Medulla oblongata (tissue), 1 donor: ENCODE measurements around the gene UBE2E2.
"Not testable (repeated sequence)": the region's sequence is repeated elsewhere in the genome, so short reads cannot be mapped to it uniquely, and the experiment has no call there.

Source experiments
- DNase-seq: peaks from one replicate; pipeline ENCODE4 v3.0.0-alpha.2; 2015; ENCODE audit errors: extremely low spot score

UBE2E2 gene

DNA sequence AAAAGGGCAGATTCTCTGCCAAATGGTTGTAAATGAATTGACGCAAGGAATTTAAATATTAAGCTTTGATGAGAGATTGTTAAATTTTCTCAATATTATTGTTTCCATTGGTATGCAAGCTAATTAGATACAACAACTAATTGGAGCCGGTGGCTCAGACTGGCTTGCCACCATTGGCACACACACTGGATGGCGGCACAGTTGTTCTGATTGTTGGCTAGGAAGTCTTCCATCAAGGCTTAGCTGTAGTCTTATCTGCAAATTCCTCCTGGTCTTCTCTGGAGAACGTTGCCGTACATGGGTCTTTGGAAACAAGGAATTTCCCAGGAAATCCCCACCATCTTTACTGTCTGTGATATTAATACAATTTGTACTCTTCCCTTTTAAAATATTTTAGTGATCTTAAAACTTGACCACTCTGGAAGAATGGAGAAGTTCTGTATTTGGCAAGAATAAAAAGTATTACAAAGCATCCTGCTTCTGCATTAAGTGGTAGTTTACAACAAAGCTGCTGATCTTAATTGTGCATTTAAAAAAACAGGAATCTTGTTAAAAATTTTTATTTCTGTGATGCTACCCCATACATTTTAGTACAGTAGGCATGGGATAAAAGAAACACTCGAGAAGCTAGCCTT is 126.5 kb downstream of the UBE2E2 start:
- no peak for DNase-seq

DNA sequence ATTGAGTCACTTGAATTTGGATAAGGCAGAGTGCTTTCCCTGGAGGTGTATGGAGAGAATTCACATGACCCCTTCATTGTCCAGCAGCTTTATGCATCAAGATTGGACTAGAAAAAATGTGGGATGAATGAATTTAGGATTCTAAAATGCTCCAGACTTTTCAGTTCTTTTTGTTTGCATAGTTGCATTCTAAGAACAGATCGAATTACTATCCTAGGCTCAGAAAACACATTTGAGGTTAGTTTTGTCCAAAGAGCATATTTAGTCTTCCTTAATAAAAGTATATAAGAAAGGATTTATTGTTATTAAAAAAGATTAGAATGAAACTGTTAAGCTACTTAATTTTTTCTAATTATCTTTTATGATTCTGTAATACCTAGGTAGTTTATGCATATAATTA is 127.4 kb downstream of the UBE2E2 start:
- DNase-seq = no peak

DNA sequence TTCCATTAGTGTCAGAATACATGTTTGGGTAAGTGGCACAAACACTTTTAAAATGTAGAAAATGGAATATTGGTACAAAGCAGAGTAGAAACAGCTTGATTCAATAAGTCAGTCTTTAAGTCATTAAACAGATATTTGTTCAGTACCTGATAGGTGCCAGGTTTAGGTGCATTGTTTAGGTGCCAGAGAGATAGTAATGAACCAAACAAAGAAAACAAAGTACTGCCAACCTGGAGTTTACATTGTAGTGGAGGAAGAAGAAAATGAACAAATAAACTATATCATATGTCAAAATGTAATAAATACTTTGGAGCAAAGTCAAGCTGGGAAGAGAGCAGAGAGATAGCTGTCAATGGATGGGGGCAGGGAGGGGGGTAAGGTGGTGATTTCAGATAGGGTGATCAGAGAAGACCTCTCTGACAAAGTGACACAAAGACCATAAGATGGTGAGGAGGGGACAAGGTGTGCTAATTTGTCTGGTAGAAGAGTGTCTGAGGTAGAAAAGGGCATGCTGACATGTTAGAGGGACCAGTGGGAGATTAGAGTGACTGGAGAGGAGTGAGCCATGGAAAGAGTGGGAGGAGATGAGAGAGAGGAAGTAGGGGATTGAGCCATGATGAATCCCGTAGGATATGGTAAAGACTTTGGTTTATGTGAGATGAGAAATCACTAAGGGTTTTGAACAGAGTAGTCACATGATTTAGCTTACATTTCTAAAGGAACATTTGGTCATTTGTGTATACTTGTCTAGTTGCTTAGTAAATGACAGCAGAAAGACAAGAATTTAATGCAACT is 128.2 kb downstream of the UBE2E2 start:
- DNase-seq = no peak

GRCh38 chr3:23333633-23334032 is 130.5 kb downstream of the UBE2E2 start:
- DNase-seq = no peak

GRCh38 chr3:23336853-23337252 is 133.7 kb downstream of the UBE2E2 start:
- not testable (repeated sequence) for DNase-seq

GRCh38 chr3:23341147-23341838 is 138.2 kb downstream of the UBE2E2 start:
- DNase-seq = no peak

DNA sequence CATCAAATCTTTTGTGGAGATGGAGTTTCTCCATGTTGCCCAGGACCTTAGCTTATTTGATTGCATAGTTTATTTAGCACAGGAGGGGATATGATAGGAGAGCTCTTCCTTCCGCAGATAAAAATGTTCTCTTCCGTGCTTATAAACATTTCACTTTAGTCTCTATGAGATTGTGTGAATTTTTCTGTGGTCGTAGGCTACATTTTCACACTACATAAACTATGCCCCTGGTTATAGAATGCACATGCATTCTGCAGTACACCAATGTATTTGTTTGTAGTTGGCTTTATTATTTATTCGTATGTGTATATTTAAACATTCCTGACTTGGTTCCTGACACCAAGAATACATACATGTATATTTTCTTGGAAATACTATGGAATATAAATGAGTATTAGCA is 139.2 kb downstream of the UBE2E2 start:
- no peak for DNase-seq

DNA sequence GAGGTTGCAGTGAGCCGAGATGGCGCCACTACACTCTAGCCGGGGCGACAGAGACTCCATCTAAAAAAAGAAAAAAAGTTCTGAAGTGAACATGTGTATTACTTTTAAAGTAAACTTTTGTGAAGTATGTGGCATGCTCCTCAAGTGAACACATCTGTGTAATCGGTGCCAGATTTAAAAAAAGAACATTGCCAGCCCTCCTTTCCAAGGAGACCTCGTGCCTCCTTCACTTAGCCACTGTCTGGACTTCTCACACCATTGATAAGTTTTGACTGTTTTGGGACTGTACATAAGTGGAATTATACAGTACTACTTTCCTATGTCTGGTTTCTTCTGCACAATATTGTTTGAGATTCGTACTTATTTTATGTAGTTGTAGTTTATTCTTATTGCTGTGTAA is 140.4 kb downstream of the UBE2E2 start:
- DNase-seq = no peak

DNA sequence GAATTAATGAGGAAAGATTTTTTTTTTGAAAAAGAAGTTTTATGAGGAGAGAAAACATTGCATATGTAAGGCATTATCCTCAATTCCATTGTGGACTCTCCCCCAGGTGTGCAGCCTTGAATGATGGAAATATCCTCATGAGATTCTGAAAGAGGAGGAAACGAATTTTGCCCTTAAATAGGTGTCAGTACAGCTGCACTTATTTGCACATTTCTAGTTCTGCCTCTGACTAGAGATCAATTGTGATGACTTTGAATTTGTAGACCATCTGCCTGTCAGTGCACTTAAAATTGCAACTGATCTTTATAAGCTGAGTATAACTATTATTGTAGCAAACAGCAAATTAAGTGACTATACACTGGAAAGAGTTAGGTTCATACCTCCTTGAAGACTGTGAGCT is 141.8 kb downstream of the UBE2E2 start:
- DNase-seq = no peak

- not testable (repeated sequence) for DNase-seq
Observed at GRCh38 chr3:23349444-23349843, 146.3 kb downstream of the UBE2E2 start.

- DNase-seq = no peak
Observed at GRCh38 chr3:23356169-23356568, 153.0 kb downstream of the UBE2E2 start.

- no peak for DNase-seq
Observed at GRCh38 chr3:23356923-23357322, 153.8 kb downstream of the UBE2E2 start.

GRCh38 chr3:23359116-23359515 is 156.0 kb downstream of the UBE2E2 start:
- no peak for DNase-seq

DNA sequence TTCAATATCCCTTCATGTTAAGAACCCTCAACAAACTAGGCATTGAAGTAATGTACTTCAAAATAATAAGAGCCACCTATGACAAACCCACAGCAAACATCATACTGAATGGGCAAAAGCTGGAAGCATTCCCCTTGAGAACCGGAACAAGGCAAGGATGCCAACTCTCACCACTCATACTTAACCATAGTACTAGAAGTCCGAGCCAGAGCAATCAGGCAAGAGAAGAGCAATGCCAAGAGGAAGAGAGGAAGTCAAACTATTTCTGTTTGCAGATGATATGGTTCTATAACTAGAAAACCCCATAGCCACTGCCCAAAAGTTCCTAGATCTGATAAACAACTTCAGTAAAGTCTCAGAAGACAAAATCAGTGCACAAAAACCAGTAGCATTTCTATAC is 161.9 kb downstream of the UBE2E2 start:
- no peak for DNase-seq

DNA sequence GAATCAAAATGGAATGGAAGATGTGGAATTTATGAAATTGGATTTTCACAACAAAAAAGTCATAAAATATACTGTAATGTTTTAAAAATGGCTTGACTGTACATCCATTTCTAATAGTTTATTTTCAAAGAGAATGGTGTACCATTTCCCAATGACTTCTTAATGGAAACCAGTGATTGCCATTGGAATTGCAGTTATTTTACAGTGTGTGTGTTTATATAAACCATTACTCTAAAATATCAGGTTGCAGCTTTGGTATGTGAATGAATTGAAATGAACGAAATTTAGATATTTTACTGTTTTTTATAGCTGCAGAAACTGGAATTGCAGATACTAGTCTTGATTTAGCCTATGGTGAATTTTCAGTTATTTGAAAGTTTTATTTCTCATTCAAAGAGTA is 165.6 kb downstream of the UBE2E2 start:
- DNase-seq = no peak

- no peak for DNase-seq
Observed at GRCh38 chr3:23372285-23372684, 169.2 kb downstream of the UBE2E2 start.

- no peak for DNase-seq
Observed at GRCh38 chr3:23376516-23377248, 173.6 kb downstream of the UBE2E2 start.

- no peak for DNase-seq
Observed at GRCh38 chr3:23377928-23378672, 175.0 kb downstream of the UBE2E2 start.

DNA sequence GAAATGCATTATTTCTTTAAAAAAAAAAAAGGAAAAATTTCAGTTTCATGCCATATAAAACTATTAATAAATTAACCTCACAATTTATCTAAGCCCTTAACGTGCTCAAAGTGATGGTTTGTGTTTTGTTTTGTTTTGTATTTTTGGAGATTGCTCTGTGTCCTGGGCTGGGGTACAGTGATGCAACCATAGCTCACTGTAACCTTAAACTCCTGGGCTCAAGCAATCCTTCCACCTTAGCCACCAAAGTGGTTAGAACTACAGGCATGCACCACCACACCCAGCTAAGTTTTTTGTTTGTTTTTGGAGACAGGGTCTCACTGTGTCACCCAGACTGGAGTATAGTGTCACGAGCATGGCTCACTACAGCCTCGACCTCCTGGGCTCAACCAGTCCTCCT is 180.7 kb downstream of the UBE2E2 start:
- DNase-seq = no peak

DNA sequence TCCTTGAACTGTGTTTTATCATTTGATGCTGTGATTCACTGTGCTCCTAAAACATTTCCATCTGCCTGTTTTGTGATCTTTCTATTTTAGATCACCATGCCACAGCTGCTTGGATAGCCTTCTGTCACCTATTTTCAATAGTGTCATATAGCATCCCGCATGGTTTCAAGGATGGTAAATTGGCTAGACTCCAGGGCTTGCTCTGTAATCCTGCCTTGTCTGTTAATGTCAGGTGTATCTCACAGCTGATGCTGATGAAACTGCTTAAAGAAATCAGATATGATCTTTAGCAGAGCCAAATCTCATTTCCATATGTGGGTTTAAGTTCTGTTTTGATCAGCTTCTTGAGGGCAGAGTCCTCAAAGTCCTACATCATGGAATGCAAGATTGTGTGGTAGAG is 182.2 kb downstream of the UBE2E2 start:
- no peak for DNase-seq

- DNase-seq = no peak
Observed at GRCh38 chr3:23387286-23387918, 184.3 kb downstream of the UBE2E2 start.
